NCI-H510A (cell line): ENCODE measurements around the gene TMEM94.

ENCODE experiments used
- DNase-seq: peaks from one replicate; lab custom pipeline; 2025; lab: John Stamatoyannopoulos, UW

The TMEM94 gene

DNA sequence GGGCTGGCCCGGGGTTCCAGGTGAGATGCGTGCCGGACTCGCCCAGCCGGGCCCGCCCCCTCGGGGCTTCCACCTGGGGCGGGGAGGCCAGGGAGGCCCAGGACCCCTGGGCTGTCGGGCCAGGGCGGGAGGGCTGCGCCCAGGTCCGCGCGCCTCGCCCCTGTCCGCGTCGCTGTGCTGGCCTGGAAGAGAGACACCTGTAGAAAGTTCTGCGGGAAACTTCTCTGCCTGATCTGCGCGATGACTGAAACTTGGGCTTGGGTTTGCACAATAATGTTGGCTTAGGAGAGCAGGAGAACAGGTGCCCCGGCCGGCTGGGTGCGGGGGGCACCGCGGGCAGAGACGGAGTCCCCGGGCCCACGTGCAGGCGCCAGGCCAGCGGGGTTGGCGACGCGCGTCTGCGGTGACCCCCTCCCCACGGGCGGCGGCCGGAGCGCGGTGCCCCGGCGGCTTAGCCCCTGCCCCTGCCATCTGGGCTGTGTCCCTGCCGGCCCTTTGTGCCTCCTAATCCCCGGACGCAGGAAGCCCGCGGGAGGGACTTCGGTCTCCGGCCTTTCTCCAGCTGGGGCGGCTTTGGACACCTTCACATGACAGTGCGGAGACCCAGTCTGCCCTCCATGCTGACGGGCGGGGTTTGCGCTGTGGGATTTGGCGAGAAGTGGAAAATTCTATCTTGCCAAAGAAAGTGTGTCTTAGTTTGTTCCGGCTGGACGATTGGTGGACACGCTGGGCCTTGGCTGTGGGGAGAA lies 69.5 kb downstream of the TMEM94 start:
- no peak for DNase-seq

DNA sequence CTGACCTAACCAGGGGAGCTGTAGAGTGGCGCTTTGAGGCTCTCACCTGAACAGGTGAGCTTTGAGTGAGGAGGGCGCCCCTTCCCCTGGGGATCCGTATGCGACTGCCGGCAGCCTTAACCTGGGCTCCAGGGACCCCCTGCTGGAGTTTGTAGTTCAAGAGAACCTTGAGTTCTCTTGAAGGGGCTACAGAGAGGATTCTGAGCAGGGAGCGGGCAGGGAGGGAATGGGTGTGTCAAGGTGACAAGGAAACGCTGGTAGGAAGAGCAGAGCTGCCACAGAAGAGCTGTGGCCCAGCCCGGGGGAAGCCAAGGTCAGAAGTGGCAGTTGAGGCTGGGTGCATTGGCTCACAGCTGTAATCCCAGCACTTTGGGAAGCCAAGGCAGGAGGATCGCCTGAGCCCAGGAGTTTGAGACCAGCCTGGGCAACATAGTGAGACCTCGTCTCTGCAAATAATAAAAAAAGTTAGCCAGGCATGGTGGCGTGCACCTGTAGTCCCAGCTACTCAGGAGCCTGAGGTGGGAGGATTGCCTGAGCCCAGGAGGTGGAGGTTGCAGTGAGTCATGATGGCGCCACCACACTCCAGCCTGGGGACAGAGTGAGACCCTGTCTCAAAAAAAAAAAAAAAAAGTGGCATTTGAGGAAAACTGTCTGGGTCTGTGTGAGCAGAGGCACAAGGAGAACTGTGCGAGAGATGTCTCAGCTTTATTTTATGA lies 70.3 kb downstream of the TMEM94 start:
- DNase-seq, result no peak

DNA sequence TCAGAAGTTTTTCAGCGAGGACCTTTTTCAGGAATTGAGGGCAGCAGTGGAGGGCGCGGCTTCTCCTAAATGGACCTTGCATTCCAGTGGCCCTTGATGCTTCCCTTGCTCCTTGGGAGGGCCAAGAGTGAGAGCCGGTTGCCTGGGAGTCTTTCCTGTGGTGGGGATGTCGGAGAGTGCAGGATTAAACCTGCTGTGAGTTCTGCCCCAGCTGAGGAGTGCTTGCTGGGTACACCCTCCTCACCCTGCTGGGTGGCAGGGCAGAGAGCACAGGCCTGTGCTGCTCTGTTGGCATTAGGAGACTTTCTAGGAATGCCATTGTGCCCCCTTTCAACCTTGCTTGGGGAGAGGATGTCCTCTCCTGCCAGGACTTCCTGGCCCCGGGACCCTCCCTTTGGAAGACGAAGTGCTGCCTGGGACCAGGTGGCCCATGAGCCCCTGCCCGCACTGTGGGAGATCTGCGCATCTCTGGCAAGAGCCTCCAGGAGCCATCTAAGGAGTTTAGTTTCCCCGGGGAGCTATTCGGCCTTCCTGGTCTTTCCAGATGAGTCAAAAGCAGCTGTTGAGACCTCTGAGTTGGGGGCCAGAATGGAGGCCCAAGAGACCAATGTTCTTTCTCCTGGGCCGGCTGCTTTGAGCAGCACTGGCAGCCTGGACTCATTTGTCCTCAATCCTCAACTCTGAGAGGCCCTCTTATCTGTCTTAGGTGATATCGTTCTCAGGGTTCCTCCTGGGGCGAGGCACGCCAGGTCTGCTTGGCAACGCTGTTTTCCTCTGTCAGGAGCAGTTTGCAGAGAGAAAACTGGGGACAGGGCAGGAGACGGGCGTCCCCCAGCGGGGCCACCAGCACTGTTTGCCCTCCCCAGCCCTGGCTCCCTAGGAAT lies 74.6 kb downstream of the TMEM94 start:
- no peak for DNase-seq

DNA sequence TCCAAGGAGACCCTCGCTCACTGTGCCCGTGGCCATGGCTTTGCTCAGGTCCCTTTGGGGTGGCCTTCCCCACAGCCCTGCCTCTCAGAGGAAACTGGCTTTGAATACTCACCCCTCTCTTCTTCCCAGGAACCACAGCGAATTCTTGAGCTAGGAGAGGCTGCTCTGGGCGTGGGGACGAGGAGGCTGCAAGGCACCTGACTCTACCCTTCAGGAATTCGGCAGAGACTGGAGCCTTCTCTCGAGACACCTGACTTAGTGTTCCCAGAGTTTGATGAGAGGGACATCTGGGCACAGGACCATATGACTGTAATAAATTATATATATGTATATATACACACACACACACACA lies 75.3 kb downstream of the TMEM94 start:
- DNase-seq, result no peak

DNA sequence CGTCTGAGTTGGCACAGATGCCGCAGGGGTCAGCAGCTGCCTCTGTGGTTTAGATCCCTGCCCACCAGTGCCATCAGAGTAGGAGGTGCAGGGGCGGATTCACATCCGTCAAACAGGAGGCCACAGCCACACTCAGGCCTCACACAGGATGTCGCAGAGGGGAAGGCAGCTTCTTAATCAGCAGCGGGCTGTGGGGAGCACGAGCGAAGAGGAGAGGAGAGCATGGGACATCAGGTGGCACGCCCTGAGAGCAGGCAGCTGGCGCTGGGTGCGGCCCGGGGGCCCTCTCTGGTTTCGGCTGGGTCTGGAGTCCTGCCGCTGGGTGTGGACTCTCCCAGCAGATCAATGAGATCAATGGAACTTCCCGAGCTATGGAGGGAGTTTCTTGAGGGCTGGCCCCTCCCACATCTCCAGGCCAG lies 78.7 kb downstream of the TMEM94 start:
- DNase-seq, result no peak

DNA sequence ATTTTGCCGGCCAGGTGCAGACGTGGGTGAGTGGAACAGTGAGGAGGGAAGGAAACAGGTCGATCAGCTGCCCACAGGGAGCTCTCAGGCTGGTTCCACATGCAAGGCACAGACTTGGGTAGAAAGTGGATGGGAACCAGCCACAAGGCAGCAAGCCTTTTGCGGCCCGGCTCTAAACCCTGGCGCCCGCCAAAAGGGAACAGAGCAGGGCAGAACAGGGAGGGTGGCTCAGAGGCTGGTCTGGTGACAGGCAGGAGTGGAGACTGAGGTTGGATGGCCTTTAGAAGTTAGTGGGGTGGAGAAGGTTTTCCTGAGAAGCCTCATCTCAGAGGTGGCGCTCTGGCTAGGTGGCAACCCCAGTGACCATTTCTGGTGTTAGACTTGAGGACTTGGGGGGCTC lies 79.4 kb downstream of the TMEM94 start:
- no peak for DNase-seq

DNA sequence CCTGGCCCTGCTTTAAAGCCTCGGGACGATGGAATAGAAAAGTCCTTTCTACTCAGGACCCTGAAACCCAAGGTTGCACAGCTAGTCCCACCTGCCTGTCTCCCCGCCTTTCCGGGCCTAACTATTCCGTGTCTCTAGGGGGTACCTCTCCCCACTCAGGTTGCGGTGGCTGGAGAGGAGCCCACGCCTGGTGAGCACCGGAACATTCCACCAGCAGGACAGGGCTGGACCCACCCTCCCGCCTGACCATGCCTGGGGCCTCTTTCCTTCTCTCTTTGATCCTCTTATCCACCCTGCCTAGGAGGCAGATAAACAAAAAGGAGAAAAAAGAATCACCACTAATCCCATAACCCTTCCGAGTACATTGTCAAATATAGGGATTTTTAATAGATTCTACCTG lies 79.9 kb downstream of the TMEM94 start:
- no peak for DNase-seq

DNA sequence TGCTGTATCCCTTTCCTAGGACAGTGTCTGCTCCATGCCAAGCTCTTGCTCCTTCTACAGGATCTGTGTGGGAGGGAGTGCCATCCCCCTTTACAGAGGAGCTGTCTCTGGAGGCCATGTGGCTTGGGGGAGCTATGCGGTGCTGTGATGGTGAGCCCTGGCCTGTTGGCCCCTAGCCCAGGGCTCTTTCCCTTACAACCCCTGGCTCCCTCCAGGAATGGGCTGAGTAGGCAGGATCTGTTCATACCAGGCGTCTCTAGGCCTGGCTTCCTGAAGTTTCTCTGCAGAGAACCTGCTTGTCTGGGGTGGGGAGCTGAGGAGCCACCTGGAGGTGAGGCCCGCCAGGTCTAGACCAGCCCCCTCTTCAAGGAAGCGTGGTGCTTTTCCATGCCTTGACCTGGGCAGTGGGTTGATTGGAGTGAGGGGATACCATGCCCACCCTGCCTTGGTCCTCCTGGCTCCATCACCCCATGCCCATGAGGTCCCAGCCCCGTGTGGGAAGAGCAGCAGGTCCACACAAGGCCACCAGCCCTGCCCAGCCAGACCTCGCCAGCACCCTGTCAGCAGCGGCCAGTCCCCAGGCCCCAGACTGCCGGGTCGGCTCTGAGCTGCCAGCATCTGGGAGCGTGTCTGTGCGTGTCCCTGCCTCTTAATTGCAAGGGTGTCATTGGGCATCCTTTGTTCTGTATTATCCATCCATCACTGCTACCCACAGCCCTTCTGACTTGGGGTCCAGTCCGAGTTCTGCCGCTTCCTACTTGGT lies 83.7 kb downstream of the TMEM94 start:
- no peak for DNase-seq

DNA sequence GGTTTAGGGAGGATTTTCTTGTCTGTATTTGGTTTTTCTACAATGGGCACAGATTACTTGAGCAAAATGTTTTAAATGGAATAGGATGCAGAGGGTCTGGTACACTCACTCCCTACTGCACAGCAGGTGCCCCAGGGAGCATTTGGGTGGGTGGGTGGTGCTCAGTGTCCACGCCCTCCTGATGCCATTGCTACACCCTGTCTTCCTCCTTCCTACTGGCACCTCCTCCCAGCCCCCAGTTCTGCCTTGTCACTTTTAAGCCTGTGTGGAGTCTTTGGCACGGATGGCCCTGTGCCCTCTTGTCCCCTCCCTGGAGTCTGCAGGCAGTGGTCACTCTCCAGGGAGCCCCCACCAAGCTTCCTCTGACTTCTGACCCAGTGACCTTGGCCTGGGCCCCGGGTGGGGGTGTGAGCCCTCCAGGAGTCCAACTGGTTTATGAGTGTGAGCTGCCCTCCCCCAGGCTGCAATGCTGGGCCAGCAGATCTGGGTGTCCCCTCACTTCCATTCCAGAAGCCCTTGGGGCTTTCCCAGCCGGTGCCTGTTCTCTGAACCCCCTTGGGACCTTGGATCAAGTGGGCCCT lies 84.6 kb downstream of the TMEM94 start:
- DNase-seq, result no peak

DNA sequence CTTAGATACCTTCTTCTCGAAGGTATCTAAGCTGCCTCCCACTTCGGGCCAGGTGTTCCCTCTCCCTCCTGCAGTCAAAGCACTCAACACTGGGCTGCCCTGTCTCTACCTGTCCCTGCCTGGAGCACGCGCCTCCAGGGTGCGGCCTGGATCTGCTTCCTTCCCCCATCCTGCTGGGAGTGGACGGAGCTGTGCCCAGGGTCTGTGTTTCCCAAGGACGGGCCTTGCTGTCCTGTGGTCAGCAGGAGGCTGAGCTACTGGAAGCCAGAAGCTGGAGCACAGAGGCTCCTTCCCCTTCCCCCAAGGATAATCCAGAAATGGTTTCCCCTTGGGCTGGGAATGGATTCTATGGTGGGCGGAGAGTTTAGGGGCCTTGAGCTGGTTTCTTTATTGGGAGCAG lies 85.8 kb downstream of the TMEM94 start:
- DNase-seq, result no peak

DNA sequence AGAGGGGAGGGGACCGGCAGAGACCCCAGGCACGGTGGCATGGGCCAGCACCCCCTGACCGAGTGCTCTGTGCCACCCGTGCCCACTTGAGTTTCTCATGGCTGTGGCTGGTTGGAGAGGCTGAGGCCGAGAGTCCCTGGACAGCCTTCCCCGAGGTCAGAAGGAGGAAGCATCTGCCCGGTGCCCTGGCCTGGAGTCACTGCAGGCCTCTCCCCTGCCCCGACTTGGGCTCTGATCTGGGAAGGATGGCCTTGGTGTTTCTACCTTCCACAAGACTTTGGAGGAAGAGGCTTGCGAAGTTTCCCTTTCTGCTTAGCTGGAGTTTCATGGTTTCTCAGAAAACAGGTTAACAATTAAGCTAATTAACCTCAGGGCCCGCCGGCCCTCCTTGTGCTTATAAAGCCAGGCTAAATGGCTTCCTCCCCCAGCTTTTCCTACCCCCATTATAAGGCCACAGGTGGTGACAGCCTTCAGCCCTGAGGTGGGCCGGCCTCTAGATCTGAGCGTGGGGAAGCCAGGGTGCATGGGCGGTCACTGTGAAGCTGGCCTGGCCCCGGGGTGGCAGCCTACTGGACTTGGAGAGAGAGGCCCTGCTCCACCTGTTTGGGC lies 86.4 kb downstream of the TMEM94 start:
- DNase-seq, result no peak

DNA sequence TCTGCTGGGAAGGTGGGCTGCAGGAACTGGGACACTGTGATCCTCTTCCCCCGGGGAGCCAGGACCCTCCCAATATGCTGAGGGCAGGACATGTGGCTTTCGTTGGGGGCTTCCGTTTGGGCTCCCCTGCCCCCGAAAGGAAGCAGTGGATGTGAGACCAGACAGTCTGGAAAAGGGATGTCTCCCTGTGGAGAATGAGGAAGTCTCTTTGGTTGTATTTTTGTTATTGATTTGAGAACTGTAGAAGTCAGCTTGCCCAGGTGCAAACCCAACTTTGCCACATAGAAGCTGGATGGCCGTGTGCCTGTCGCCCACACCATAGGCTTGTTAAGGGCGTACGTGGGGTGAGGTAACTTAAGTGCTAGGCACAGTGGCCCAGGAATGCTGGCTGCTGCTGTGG lies 87.8 kb downstream of the TMEM94 start:
- no peak for DNase-seq

DNA sequence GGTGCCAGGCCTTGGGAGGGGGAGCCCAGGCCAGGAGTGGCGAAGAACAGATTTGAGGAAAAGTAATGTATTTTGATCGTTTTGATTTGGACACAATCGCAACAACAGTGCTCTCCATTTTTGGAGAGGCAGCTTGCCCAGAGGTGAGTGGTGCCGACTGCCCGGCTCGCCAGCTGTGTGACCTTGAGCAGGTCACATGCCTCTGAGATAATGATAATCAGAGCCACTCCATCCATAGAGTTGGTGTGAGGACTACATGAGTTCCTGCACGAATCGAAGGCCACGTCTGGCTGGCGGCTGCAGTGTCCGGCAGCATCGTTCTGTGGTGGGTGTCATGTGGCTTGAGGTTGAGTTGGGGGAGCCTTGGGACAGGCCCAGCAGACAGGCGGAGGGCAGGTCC lies 89.7 kb downstream of the TMEM94 start:
- no peak for DNase-seq

DNA sequence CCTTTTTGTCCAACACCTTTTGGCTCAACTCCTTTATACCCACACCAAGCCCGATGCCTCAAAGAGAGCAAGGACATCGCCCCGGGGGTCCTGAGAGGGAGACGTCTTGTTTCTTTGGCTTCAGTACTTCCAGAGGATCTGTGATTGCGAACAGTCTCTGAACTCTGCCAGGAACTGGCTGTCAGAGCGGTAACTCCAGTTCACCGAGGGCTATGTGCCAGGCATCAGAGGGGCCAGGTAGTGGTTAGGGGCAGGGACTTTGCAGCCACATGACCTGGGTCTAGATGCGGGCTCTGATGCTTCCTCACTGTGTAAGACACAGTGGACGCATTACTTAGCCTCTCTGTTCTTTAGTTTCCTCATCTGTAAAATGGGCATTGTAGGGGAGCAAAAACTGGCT lies 90.7 kb downstream of the TMEM94 start:
- DNase-seq, result no peak

DNA sequence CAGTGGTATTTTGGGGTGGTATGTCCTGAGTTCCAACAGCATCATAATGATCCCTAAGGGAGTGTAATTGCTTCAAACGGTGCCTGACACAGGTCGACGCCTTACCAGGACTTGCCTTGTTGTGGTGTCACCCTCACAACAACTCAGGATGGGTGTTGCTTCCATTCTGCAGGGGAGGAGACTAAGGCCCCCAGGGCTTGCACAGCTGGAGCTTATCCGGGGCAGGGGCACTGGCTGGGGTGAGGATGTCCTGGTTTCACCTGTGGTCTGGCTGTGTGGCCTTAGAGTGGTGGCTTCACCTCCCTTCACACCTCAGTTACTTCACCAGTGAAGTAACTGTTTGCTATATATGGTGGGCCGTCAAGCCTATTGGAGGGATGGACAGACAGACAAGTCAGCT lies 92.4 kb downstream of the TMEM94 start:
- DNase-seq, result no peak
